NCI-H2227 treated with DMSO at 0.1 percent for 48 hours (cell line): ENCODE results near the gene NINL.

Experiments
- DNase-seq: peaks from one replicate; lab custom pipeline; 2025; lab: John Stamatoyannopoulos, UW

Gene NINL

DNA sequence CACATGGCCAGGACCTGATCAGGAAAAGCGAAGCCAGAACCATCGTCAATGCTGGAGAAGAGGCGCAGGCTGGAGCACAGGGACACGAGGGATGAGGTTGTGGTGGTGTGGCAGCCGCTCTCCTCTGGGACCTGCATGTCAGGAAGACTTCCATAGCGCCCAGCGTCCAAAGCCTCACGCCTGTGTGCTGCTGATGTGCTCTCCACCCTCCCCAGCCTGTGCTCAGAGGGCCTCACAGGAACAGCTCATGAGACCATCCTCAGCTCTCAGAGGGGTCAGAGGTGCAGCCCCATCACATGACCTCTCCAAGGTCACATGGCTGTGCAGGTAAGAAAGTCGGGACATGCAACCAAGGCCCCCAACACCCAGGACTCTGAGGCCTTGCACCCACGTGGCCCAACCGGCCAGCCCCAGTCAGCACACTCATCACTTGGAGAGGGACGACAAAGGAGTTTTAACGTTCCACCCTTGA lies 84.4 kb downstream of the NINL start:
- no peak for DNase-seq

DNA sequence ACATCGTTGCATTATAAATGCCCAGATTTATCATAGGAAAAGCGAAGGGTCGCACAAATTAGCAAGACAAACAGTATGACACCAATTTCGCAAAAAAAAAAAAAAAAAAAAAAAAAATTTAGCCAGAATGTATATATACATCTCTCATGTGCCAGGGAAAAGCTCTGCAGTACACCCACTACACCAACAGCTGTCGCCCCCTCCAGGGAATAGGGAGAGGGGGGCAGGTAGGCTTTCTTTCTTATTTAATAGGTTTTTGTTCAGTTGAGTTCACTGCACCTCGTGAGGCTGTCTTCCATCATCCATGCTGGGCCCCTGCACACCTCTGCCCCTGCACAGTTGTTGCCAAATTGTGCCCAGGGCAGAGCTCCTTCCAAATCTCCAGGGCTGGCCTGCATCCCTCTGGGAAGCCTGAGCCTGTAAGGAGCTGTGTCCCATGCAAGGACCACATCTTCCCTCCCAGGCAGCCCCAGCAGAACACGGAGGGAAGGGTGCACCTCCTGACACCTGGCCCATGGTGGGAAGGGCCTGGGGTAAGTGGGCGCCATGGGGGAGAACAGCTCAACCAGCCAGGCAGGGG lies 85.4 kb downstream of the NINL start:
- DNase-seq: no peak

DNA sequence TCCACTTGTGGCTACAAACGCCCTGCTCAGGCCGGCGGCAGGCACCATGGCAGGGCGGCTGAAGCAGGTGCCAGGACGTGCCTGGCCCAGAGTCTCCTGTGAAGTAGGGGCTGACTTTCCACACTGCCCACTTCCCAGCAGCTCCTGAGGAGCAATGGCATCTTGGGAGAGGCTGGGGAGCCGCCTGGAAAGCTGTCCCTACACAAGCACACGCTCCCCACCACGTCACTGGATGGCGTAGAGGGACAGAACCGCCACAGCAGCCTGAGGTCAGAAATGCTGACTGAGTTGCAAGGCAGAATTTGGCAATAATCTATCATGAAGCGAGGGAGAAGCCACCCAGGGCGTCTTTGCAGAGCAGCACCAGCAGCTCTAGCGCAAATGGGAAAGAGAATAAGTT lies 86.3 kb downstream of the NINL start:
- DNase-seq: no peak

DNA sequence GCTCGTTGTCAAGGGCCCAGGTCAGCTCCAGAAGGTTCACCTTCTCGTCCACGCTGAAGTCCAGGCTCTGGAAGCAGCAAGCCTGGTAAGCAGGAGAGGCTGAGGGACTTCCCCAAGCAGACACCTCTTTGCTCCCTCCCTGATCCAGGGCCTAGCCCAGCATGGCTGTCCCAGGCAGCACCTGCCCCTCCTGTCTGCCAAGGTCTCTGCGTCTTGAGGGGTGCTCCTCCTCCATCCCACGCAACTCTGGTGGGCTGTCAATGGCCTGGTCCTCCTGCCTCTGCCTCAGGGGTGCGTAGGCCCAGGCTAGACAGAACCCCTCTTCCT lies 87.1 kb downstream of the NINL start:
- no peak for DNase-seq

DNA sequence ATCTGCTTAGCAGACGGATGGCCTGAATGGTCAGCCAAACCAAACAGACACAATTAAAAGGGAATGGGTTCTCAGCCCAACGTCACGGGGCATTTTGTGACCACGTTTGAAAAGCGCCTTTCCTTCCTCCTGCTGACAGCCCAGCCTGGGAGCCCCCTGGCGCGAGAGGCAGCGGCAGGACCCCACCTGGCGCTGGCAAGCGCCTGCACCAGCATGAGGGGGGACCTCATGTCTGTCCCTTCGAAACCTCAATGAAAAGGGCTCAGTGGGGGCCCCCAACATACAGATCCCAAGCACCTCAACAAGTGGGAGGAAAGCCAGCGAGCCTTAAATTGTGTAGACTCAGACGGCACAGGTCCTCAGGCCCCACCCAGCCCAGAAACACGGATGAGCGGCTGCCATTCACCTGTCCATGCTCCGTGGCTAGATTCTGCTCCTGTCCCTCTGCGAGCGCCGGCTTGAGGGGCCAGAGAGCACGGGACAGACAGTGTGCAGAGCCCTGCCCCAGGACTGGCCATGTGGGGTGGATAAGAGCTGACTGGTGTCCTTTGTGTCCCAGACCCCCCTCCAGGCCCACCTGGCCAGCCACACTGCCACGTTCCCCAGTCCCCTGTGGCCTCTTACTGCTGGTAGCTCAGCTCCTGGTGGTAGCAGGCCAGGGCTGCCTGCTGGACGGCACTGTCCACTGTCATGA lies 87.6 kb downstream of the NINL start:
- no peak for DNase-seq

DNA sequence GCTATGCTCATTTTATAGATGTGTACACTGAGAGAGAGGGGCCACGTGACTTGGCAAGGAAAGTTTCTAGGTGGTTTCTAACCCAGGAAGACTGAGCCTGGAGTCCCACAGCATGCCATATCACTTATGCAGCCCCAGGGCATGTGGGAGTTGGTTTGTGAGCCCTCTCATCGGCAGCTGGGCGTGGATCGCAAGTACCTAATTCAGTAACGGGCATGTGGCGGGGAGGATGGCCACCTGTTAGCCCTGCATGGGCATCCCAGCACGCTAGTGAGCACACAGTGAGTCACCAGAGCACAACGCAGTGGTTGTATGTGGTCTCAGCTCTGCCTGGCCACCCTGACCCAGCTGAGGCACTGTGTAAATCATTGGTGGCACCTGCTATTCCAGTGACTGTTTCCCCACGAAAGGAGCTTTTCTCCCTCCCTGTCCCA lies 88.3 kb downstream of the NINL start:
- no peak for DNase-seq

DNA sequence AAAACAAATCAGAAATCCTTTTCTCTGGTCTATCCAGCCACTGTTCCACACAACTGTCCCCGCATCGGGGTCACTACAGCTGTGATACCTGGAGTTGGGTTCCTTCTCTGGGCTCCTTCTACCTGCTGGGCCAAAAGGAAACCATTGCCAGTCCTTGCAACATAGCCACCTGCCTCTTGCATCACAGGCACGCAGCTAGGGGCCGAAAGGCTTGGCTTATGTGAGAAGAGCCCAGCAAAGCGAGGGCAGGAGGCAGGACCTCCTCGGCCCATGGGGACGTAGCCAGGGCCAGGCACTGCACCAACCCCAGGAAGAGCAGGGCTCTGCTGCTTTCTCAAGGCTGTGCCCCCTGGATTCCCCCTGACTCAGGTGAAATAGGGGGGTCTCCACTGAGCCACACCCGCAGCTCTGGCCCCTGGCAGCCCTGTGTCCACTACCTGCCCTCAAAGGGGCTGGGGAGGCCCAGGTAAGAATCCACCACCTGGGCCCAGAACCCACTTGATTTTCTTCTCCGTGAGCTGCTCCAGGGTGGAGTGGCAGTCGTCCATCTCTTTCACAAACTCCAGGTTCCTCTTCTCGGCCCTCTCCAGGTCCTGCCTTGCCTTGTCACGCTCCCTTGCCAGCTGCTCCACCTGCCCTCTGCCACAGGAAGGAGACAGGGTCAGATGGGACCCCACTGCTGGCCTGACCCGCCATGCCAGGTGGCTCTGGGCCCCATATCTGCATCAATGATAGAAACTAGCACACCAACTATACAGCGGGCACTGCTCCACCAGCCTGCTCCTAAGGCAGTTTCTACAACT lies 89.0 kb downstream of the NINL start:
- no peak for DNase-seq

DNA sequence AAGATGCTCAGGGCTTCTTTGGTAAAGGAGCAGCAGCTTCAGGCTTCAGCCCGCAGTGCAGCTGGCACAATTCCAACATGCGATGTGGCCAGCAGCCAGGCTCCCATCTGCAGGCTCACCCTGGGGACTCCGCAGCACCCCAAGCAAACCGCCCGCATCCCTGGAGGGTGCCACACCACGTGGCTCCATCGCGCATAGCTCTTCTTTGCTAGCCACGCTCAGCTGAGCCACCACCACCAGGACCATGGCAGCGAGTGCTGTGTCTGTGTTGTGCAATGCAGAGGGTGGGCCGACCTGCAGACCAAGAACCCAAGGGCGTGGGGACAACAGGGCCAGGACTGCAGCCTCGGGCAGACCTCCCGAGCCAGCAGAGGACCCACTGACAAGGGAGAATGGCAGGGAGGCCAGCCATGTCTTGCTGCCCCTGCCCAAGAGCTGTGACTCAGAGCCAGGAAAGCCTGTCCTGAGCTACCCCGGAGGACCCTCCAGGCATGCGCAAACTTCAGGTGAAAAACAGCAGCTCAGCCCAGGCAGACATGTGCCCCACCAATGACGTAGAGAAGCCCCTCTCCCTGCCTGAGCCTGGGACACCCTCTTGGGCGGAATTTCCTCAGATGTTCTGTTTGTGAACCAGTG lies 90.0 kb downstream of the NINL start:
- no peak for DNase-seq

DNA sequence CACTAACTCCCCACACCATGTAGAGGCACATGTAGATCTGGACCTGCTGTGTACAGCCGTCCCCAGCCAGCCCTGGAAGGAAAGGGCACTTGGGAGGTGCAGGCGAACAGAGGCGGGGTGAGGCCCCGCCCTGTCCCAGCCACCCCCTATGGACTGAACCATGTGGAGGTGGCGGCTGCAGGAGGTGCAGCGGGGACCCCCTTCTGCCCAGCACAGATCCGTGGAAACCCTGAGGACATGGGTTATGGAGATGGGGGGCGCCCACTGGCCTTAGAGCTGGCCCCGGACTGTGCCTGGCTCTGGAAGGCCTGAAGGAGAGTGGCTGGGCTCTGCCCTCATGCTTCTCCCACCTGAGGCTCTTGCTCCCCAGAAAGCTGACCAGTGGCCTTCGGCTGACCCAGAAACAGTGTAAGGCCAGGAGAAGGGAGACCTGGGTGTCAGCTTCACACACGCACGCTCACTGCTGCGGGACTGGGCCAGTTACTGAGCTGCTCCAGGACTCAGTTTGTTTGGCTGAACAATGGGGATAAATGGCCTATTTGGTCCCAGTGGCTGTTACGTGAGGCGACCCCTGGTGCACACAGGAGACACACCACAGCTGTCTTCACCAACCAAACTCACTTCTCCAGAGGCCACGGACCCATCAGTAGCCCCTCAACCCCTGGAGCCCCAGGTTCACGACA lies 90.7 kb downstream of the NINL start:
- DNase-seq: no peak

DNA sequence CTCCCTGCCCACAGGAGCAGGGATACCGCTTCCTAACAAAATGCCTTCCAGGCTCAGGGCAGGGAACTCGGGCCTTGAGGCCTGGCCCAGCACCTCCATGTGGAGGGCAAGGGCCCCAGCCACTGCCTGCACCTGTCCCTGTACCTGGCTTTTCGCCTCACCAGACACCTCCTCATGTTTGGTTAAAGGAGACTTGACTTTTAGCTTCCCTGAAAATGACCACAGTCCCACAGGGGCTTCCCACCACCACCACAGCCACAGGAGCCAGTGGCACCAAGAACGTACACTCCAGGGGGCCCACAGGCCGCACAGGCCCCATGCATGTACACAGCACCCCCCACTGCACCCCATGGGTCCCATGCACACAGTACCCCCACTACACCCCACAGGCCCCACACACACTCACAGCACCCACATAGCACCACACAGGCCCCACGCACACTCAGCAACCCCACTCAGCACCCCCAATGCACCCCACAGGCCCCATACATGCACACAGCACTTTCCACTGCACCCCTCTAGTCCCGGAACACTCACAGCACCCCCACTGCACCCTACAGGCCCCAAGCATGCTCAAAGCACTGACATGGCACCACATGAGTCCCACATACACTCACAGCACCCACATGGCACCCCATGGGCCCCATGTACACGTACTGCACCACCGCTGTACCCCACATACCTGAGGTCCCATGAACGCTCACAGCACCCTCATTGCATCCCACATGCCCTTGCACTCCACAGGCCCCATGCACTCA lies 91.4 kb downstream of the NINL start:
- no peak for DNase-seq

DNA sequence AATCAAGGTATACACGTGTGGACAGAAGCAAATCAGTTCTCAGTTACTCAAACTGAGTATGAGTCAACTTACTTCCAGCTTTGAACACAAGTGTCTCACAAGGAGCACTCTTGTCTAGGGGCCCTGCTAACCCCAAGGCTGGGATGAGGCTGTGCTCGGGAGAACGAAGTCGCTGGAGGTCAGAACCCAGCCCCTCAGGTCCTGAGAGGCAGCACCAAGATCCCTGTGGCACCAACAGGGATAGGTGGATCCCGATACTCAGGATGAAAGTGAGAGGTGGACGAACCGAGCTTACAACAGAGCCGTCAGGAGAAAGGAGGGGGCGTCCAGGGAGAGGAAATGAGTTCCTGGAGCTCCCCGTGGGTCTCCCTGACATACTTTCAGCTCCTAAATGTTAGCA lies 92.2 kb downstream of the NINL start:
- no peak for DNase-seq

DNA sequence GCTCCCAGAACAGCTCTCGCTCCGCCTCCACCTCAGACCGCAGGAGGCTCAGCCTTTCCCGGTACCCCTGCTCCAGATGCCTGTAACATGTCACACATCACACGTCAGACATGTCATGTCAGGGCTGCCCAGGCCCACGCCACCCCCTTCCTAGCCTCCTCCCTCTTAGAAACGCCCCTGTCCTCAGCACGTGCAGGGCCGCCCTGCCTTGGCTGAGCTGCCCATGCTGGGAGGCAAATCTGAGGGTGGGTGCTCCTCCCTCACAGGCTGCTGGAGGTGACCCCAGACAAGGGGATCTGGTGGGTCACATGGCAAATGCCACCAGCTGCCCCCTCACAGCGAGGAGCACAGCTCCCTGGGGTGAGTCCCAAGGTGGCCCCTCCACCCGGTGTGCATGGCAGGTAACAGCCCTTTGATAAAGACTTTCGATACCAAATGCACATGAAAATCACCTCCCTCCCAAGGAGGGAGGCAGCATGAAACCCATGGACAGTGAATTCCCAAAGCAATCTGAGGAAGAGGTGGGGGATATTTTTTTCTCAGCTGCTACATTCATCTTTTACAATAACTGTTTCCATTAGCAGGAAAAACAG lies 93.8 kb downstream of the NINL start:
- no peak for DNase-seq

DNA sequence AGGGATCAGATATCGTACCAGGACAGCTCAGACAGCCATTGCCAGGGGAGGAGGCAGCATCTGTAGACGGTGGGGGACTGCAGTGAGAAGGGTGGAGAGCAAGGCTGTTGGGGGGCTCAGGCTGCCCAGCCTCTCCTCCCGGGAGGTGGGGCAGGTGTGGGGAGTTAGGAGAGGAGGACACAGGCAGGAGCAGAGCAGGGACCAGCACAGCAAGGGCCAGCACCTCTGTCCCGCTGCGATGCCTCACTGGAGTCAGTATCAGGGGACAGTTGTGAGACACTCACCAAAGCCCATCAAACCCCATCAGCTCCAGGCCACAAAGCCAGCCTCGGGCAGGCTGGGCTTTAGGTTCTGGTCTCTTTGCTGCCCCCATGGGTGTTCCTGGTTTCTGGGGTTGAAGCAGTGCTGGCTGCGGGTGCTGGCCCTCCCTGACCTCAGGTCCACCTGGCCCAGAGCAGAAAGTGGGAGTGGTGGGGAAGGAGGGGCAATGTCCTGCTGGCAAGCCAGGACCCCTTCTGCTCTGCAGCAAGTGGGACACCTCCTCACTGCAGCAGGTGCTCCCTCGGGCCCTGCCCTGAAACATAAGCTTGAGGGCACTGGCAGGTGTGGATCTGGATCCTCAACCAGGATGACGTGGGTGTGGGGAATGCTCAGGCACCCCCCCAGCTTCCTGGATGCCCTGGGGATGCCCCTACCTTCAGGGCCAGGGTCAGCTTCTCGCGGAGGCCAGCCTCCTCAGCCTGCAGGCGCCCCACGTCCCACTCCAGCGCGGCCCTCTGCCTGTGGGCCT lies 94.5 kb downstream of the NINL start:
- no peak for DNase-seq

DNA sequence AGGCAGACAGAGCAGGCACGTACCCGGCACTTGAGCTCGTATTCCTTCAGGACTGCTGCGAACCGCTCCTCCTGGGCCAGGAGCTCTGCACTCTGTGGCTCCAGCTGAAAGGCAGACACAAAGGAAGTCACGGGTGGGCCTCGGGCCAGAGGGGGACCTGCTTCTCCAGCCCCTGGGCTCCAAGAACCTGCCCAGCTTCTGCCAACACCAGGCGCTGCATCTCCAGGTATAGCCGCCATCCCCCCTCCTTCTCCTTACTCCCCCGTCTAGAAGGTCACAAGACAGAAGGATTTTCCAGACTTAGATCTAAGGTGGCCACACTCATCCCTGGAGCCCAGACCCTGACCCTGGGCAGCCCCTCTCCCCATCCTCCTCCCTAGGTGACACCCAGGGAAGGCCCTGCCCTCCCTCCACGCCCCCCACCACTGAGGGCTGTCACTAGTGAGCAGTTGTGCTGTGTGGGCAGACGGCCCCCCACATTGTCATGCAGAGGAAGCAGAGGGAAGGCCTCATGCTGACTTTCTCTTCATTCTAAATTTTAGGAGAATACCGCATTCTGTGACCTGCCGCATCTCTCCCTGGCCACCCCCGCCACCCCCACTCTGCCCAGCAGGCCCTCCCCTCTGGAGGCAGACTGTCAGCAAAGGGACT lies 96.0 kb downstream of the NINL start:
- DNase-seq: no peak

DNA sequence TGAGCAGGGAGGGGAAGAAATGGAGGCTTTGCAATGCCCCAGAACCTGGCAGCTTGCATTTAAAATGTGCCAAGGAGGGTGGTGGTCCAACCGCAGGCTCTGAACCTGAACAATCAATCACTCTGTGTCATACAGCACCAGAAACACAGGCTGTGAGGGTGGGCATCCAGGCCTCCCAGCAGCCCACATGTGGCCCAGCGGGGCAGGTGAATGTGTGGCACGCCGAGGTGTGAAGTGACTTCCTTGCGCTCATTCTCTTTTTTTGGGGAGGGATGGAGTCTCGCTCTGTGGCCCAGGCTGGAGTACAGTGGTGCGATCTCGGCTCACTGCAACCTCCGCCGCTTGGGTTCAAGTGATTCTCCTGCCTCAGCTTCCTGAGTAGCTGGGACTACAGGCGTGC lies 97.4 kb downstream of the NINL start:
- no peak for DNase-seq

DNA sequence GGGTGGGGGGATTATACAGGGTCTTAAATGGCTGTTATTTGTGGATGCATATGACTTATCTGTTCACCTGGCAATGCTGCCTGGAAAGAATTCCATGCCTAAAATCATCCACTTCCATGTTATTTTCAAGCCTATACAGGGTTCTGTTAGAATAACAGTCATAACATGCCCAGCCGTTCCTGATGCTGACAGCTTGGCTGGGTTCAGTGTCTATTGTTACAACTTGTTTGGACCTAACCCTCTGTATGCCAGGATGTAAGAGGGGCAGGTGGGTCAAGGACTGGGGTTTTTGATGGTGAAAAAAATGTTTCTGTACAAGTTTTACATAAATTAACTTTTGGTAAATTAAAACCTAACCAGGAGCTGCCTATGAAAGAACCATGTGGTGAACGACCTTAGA lies 98.0 kb downstream of the NINL start:
- no peak for DNase-seq

DNA sequence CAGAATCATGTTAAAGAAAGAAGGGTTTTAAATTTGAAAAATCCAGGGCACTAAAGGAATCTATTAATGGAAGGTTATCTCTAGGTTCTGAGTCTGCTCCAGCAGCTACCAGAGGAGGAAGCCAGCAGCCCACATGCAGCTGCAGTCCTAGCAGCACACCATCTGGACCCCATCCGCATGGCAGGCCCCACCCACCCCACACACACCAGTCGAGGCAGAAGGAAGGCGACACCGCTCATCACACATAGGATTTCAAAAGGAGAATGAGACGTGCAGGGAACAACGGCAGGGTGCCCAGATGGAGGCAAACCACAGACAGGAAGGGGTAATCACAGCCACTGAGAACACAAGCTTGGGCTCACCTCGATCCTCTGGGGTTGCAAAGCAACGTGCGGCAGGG lies 99.0 kb downstream of the NINL start:
- DNase-seq: no peak

DNA sequence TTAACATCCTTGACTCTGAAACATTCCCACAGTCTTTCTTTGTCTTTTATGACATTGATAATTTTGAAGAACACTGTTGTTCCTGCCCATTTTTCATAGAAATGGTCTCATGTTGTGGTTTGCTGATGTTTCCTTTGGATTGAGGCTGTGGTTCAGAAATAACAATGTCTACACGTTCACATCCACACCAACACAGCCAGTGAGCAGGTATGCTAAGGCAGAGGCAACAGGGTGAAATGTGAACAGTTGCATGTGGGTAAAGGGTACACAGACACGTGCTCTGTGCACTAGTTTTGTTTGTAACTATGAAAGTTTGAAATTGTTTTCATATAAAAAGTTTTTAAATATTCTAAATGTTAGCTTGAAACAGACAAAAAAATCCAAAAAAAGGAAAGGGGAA lies 99.5 kb downstream of the NINL start:
- no peak for DNase-seq

DNA sequence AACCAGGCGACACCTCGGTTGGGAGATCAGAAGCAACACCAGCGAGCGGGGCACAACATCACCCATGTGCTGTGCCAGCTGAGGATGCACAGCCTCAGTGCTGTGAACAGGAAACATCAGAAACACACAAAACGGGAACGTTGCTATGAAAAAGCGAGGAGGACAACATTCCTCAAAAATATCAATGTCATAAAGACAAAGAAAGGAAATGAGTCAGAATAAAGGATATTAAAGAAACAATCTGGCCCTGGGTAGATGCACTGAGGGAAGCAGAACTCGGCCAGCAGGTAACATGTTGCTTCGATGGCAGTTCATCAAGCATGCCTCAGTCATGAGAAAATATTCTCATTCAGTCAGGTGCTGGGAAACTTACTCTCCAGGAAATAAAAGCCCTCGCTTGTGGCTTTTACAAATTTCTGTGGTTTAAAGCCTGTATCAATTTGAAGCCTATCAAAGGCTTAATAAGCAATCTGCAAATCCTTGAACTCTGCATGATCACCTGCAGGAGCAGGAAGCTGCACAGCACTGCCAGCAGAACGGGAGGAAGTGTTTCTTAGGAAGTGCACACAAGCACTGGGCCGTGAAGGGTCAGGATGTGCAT lies 100.3 kb downstream of the NINL start:
- no peak for DNase-seq
